K562 (cell line): ENCODE data around the gene MAP2K7. TPM values are rescaled to one million over a fixed set of nuclear protein-coding genes. Genes with fewer than 3 reads are reported as not detected.

Source experiments
- NR2C1 ChIP-seq, 2 experiments: fragments of 450-650 bp; IDR thresholded peaks; 2 replicates each; pipeline ENCODE4 v1.6.1; 2017; ENCODE audit warnings: mild to moderate bottlenecking in 2 of 2, antibody characterized with exemption in 1 of 2, inconsistent platforms in 1 of 2, missing compliant biosample characterization in 1 of 2, missing genetic modification characterization in 1 of 2
- ZNF586 ChIP-seq: fragments of 450-650 bp; formaldehyde crosslinking; conservative IDR thresholded peaks from 2 replicates; pipeline ENCODE4 v1.4.0; 2020; ENCODE audit warnings: mild to moderate bottlenecking, moderate library complexity
- polyA plus RNA-seq, 8 experiments: library from polyadenylated mRNA; depleted of rRNA in 4 of 8; stranded (reverse) in 5 of 8; unstranded in 3 of 8; fragments of >200 nt; fragmentation: Nextera tagmentation in 2 of 8; fragmentation: Illumina TruSeq in 1 of 8; extraction: Ambion mirVana in 2 of 8; extraction: Trizol in 1 of 8; gene quantifications; 2 replicates each; pipeline versions ENCODE4 v1.2.1 to v1.2.3, GENCODE V29; 2011 to 2014; ENCODE audit warnings: inconsistent platforms in 1 of 8, missing spikeins in 1 of 8
- total RNA-seq, 7 experiments: library from RNA; depleted of rRNA in 6 of 7; stranded (reverse); fragments of >200 nt in 6 of 7; fragmentation: Illumina TruSeq in 2 of 7; extraction: Trizol in 2 of 7; gene quantifications; 2 replicates each; pipeline versions ENCODE4 v1.2.1 to v1.2.3, GENCODE V29; 2011 to 2021; ENCODE audit warnings: low replicate concordance in 1 of 7
- TF ChIP-seq, protein P1 (sequence below): fragments of 250-450 bp; sonication (Bioruptor Pico); IDR thresholded peaks from 2 replicates; pipeline ENCODE4 v1.8.0; 2021; ENCODE audit warnings: moderate library complexity, mild to moderate bottlenecking, inconsistent platforms
- TF ChIP-seq, protein P2 (sequence below): fragments of 450-650 bp; conservative IDR thresholded peaks from 2 replicates; pipeline ENCODE4 v1.6.1; 2016; ENCODE audit warnings: missing genetic modification characterization, low read depth, mild to moderate bottlenecking, control low read depth, missing compliant biosample characterization

MAP2K7 gene
- total and polyA plus RNA-seq, 9 of the 15 experiments (the other 6 are each of a cell fraction or from before 2014, with no cell fraction given), result 0.51 to 45.8 (median 14.1) TPM

DNA sequence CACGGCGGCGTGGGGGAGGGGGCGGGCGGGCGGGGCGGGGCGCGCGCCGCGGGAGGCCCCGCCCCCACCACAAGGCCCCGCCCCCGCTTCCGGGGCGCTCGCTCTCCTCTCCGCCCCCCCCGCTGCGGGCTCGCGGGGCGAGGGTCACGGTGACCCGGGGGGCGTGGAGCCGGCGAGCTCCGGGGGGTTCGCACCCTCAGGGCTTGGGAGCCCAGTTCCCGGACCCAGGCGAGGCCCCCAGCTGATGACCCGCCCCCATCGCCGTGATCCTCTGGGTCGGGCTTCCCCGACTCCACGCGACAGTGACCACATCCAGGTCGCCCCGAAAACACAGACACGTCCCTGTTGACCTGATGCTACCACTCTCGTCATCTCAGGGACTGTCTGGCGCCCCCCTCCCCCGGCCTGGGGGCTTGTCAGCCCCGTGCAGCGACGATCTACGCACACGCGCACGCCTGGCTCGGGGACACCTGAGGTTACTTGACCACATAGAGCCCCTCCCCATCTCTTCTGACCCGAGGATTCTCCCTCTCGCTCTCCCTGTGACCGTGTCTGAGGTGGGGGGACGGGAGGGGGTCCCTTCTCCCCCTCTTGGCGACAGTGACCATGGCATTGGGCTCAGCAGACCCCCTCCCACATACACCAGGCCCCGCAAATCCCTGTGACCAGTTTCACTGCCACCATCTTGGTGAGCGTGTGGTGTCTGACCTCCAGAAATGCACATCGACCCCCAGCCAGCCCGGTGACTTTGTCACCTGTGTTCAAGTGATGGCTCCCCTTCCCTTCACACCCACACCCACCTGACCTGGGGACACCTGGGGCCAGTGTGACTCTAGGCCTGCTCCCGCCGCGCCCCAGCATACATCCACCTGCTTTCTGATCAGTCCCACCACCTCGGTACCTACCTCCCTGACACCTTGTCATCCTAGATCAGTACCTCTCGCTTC, 670 bp downstream of the MAP2K7 start (continued):
- TF ChIP-seq, protein P1, sequence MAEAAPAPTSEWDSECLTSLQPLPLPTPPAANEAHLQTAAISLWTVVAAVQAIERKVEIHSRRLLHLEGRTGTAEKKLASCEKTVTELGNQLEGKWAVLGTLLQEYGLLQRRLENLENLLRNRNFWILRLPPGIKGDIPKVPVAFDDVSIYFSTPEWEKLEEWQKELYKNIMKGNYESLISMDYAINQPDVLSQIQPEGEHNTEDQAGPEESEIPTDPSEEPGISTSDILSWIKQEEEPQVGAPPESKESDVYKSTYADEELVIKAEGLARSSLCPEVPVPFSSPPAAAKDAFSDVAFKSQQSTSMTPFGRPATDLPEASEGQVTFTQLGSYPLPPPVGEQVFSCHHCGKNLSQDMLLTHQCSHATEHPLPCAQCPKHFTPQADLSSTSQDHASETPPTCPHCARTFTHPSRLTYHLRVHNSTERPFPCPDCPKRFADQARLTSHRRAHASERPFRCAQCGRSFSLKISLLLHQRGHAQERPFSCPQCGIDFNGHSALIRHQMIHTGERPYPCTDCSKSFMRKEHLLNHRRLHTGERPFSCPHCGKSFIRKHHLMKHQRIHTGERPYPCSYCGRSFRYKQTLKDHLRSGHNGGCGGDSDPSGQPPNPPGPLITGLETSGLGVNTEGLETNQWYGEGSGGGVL (CRISPR knock-in tag), result no peak
- TF ChIP-seq, protein P2, sequence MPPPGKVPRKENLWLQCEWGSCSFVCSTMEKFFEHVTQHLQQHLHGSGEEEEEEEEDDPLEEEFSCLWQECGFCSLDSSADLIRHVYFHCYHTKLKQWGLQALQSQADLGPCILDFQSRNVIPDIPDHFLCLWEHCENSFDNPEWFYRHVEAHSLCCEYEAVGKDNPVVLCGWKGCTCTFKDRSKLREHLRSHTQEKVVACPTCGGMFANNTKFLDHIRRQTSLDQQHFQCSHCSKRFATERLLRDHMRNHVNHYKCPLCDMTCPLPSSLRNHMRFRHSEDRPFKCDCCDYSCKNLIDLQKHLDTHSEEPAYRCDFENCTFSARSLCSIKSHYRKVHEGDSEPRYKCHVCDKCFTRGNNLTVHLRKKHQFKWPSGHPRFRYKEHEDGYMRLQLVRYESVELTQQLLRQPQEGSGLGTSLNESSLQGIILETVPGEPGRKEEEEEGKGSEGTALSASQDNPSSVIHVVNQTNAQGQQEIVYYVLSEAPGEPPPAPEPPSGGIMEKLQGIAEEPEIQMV (tag), result peak; percentile 74
- TF ChIP-seq NR2C1 (IDR thresholded peaks at IDR 0.05) (no peak; the same call in 1 of the 2 replicates), NR2C1 (tag; IDR thresholded peaks at IDR 0.05) (peak; percentile 65; the same call in 1 of the 2 replicates), ZNF586 (CRISPR knock-in tag) (no peak)
